Peyer's patch (tissue), 4 donors: ENCODE data around the gene TNC. TPM values are rescaled to one million over a fixed set of nuclear protein-coding genes. Genes with fewer than 3 reads are reported as not detected.
A peak's percentile ranks its signal among the peaks of the same experiment; 100 is the strongest.

Experiments
- DNase-seq, 3 donors: peaks; one replicate each; pipeline ENCODE4 v3.0.0-alpha.2; 2017 to 2019
- H3K27ac ChIP-seq, 4 donors: fragments of 200-600 bp; sonication (generic); one replicate each; pipeline ENCODE4 v1.5.1; 2016 to 2019
- H3K27me3 ChIP-seq, 2 donors: fragments of 200-600 bp; sonication (generic); one replicate each; pipeline ENCODE4 v1.5.1; 2019
- H3K36me3 ChIP-seq, 3 donors: fragments of 200-600 bp; sonication (generic); one replicate each; pipeline ENCODE4 v1.5.1; 2016 to 2019
- H3K4me1 ChIP-seq, 4 donors: fragments of 200-600 bp; sonication (generic); one replicate each; pipeline ENCODE4 v1.5.1; 2016 to 2019
- H3K4me3 ChIP-seq, 4 donors: fragments of 200-600 bp; sonication (generic); 1 replicate in 3 of 4; 2 replicates in 1 of 4; pipeline ENCODE4 v1.5.1; 2016 to 2019; ENCODE audit warnings: mild to moderate bottlenecking in 1 of 4
- H3K9me3 ChIP-seq, 4 donors: fragments of 200-600 bp; sonication (generic); one replicate each; pipeline ENCODE4 v1.5.1; 2016 to 2019; ENCODE audit warnings: mild to moderate bottlenecking in 1 of 4
- CTCF ChIP-seq, 6 experiments: fragments of 450-650 bp in 4 of 6; fragments of 200-600 bp in 2 of 6; sonication (generic) in 1 of 6; IDR thresholded peaks; one replicate each; pipeline ENCODE4 v1.5.1; 2017 to 2019; ENCODE audit warnings: antibody characterized with exemption in 6 of 6, mild to moderate bottlenecking in 3 of 6, moderate library complexity in 1 of 6
- POLR2A ChIP-seq, 2 donors: fragments of 450-650 bp; IDR thresholded peaks; one replicate each; pipeline ENCODE4 v1.5.1; 2017; ENCODE audit warnings: antibody characterized with exemption in 2 of 2, mild to moderate bottlenecking in 2 of 2, moderate library complexity in 2 of 2
- total RNA-seq, 4 donors: library from RNA; depleted of rRNA; stranded (reverse); fragments of >200 nt; gene quantifications; one replicate each; pipeline ENCODE4 v1.1.0, GENCODE V29; 2016

Gene TNC
- total RNA-seq, 4 donors from 2014 or later: 14.5 to 97.4 (median 38.4) TPM

- H3K36me3 ChIP-seq: no peaks in the 10 kb centered on the region
- no peaks in the 10 kb centered on the region for H3K9me3 ChIP-seq
- no peaks in the 10 kb centered on the region for H3K4me1 ChIP-seq
- no peak for DNase-seq
- H3K27ac ChIP-seq: no peak overlapping the region
- H3K4me3 ChIP-seq: no peak overlapping the region
- TF ChIP-seq POLR2A (IDR thresholded peaks at IDR 0.05) (no peak), CTCF (IDR thresholded peaks at IDR 0.05) (no peak)
- H3K27me3 ChIP-seq: no peaks in the 10 kb centered on the region
Measured at GRCh38 chr9:115161446-115161845, 43.5 kb upstream of the TNC start.

- Histone ChIP-seq H3K36me3 (no peaks in the 10 kb centered on the region), H3K9me3 (no peaks in the 10 kb centered on the region), H3K27me3 (no peaks in the 10 kb centered on the region), H3K27ac (no peak overlapping the region), H3K4me1 (no peaks in the 10 kb centered on the region), H3K4me3 (no peak overlapping the region)
- TF ChIP-seq POLR2A (IDR thresholded peaks at IDR 0.05): no peak
- no peak for TF ChIP-seq CTCF (IDR thresholded peaks at IDR 0.05)
- DNase-seq: no peak
Measured at GRCh38 chr9:115158661-115159481, 40.9 kb upstream of the TNC start.

- DNase-seq: no peak
- no peak for TF ChIP-seq POLR2A (IDR thresholded peaks at IDR 0.05)
- TF ChIP-seq CTCF (IDR thresholded peaks at IDR 0.05): no peak
- H3K9me3 ChIP-seq: no peaks in the 10 kb centered on the region
- no peaks in the 10 kb centered on the region for H3K36me3 ChIP-seq
- H3K4me1 ChIP-seq: no peaks in the 10 kb centered on the region
- no peaks in the 10 kb centered on the region for H3K27me3 ChIP-seq
- no peak overlapping the region for H3K4me3 ChIP-seq
- peak overlapping the region in 1 of 4 donors; percentile 25 for H3K27ac ChIP-seq
Measured at GRCh38 chr9:115157245-115157674, 39.3 kb upstream of the TNC start.

GRCh38 chr9:115155037-115155436 is 37.1 kb upstream of the TNC start:
- no peak overlapping the region for H3K4me3 ChIP-seq
- H3K9me3 ChIP-seq: no peaks in the 10 kb centered on the region
- no peaks in the 10 kb centered on the region for H3K4me1 ChIP-seq
- H3K36me3 ChIP-seq: no peaks in the 10 kb centered on the region
- DNase-seq: no peak
- no peak overlapping the region for H3K27ac ChIP-seq
- TF ChIP-seq POLR2A (IDR thresholded peaks at IDR 0.05) (no peak), CTCF (IDR thresholded peaks at IDR 0.05) (no peak)
- no peaks in the 10 kb centered on the region for H3K27me3 ChIP-seq

- no peaks in the 10 kb centered on the region for H3K4me1 ChIP-seq
- no peaks in the 10 kb centered on the region for H3K27me3 ChIP-seq
- no peak for DNase-seq
- no peaks in the 10 kb centered on the region for H3K9me3 ChIP-seq
- H3K27ac ChIP-seq: no peak overlapping the region
- no peak overlapping the region for H3K4me3 ChIP-seq
- no peak for TF ChIP-seq POLR2A (IDR thresholded peaks at IDR 0.05)
- no peak for TF ChIP-seq CTCF (IDR thresholded peaks at IDR 0.05)
- no peaks in the 10 kb centered on the region for H3K36me3 ChIP-seq
Measured at GRCh38 chr9:115154617-115155016, 36.7 kb upstream of the TNC start.
